MM.1S (cell line): ENCODE measurements around the gene CST9L.

Experiments
- EZH2phosphoT487 ChIP-seq: fragments of 300-600 bp; sonication (generic); IDR thresholded peaks from 2 replicates; pipeline ENCODE4 v1.6.1; 2018; ENCODE audit warnings: antibody characterized with exemption, low read length
- TF ChIP-seq, protein P1 (sequence below): fragments of 300-600 bp; sonication (generic); IDR thresholded peaks from 2 replicates; pipeline ENCODE4 v1.5.1; 2016; ENCODE audit warnings: antibody characterized with exemption, low read length, mixed read lengths

DNA sequence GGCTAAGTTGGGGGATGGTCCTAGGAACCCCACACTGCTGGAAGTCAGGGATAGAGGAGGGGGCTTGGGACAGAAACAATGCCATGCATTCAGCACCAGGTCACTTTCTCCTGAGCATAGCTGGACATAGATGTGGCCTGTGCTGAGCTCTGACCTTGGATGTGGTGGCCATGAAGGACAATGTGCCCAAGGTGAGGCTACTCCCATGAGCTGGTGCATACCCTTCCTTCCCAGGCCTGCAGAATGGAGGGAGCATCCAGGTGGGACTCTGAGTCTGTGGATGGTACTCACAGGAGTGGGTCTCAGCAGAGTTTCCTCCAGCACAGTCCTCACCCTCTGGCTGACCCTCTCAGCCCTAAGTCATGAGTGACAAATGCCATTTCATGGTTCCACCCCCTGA, 16.9 kb downstream of the CST9L start:
- TF ChIP-seq, protein P1, sequence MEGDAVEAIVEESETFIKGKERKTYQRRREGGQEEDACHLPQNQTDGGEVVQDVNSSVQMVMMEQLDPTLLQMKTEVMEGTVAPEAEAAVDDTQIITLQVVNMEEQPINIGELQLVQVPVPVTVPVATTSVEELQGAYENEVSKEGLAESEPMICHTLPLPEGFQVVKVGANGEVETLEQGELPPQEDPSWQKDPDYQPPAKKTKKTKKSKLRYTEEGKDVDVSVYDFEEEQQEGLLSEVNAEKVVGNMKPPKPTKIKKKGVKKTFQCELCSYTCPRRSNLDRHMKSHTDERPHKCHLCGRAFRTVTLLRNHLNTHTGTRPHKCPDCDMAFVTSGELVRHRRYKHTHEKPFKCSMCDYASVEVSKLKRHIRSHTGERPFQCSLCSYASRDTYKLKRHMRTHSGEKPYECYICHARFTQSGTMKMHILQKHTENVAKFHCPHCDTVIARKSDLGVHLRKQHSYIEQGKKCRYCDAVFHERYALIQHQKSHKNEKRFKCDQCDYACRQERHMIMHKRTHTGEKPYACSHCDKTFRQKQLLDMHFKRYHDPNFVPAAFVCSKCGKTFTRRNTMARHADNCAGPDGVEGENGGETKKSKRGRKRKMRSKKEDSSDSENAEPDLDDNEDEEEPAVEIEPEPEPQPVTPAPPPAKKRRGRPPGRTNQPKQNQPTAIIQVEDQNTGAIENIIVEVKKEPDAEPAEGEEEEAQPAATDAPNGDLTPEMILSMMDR = no peak
- TF ChIP-seq EZH2phosphoT487 = no peak
